ENCODE results near the gene COL11A1. TPM values are rescaled to one million over a fixed set of nuclear protein-coding genes. Genes with fewer than 3 reads are reported as not detected.

The COL11A1 gene
- total RNA-seq (2022; extraction: Qiagen RNA extraction), result 1.3 to 2.6 TPM (median 2.4 TPM) in 5 replicates

DNA sequence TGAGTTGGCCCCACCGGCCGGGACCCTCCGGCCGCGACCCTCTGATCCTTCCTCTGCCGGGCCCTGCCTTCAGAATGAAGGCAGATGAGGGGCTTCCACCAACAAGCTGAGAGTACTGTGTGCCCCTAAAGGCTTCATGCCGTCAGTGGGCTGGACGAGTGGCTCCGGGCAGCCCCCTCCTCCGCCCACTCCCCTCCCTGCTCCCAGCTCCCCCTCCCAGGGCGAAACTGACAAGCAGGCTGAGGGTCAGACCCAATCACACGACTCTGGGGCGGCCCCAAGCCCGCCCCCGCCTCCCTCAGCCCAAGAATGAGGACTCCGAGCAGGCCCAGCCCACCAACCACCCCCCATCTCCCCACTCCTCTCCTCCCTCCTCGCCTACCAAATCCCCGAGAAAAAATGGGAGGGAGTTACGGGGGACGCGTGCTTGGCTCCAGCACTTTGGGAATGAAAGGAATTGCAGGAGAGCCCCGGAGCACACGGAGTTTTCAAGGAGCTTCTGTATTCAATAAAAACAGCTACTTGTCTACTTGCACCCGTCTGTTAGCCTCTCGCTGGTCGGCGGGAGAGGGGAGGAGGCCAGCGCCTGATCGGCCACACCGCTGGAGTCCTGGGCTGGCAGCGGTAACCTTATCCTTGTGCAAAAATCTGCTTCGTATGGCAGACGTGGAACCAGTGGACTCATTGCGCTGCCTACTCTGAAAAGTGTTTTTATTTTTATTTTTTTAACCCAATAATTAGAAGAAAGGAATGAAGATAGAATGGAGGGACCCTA is at the start of gene COL11A1:
TSS of gene COL11A1 (minus strand) at position 147 of the 775 bp plus-strand sequence. CDS start 344 bp downstream, outside the sequence.

All from A549 treated with AZD2906 at 1 μM for 4 hours (cell line).